SU-DHL-6 (cell line): ENCODE results near the gene IFNL1.

Experiments
- H2AFZ ChIP-seq: fragments of 200-600 bp; sonication (generic); 2 replicates; pipeline ENCODE4 v1.6.1; 2014; ENCODE audit warnings: low read depth, mild to moderate bottlenecking, moderate library complexity, mixed read lengths, antibody characterized with exemption, low read length; ENCODE audit not compliant: severe bottlenecking
- H3F3A ChIP-seq: fragments of 200-600 bp; shearing (Covaris generic); 2 replicates; pipeline ENCODE4 v1.6.0; 2016; ENCODE audit warnings: antibody characterized with exemption, mild to moderate bottlenecking; ENCODE audit not compliant: insufficient read depth
- H3K27ac ChIP-seq: fragments of 200-600 bp; sonication (generic); 2 replicates; pipeline ENCODE4 v1.5.1; 2016; ENCODE audit warnings: low read depth, mild to moderate bottlenecking, low read length, moderate library complexity, mixed read lengths
- H3K27me3 ChIP-seq: fragments of 200-600 bp; sonication (generic), shearing (Covaris generic); 2 replicates; pipeline ENCODE4 v1.6.0; 2014; ENCODE audit warnings: mild to moderate bottlenecking, low read length
- H3K36me3 ChIP-seq: fragments of 200-600 bp; sonication (generic); 2 replicates; pipeline ENCODE4 v1.6.1; 2014; ENCODE audit warnings: mild to moderate bottlenecking, low read length, mixed read lengths
- H3K4me2 ChIP-seq: fragments of 300-600, 200-600 bp; shearing (Covaris generic), sonication (generic); 2 replicates; pipeline ENCODE4 v1.6.0; 2014; ENCODE audit warnings: low read length, low read depth, mild to moderate bottlenecking; ENCODE audit not compliant: poor library complexity, severe bottlenecking
- H3K4me3 ChIP-seq: fragments of 200-600 bp; sonication (generic); 2 replicates; pipeline ENCODE4 v1.5.1; 2014; ENCODE audit warnings: antibody characterized with exemption, low read length, mild to moderate bottlenecking, mixed read lengths; ENCODE audit not compliant: insufficient read depth, poor library complexity, severe bottlenecking
- H3K79me2 ChIP-seq: fragments of 200-600 bp; sonication (generic); 2 replicates; pipeline ENCODE4 v1.6.1; 2014; ENCODE audit warnings: mild to moderate bottlenecking, low read length, moderate library complexity; ENCODE audit not compliant: insufficient read depth
- H3K9ac ChIP-seq: fragments of 200-600 bp; sonication (generic); 2 replicates; pipeline ENCODE4 v1.7.0; 2014; ENCODE audit warnings: mild to moderate bottlenecking, low read length
- H3K9me2 ChIP-seq: fragments of 200-600 bp; sonication (generic); replicated peaks from 2 replicates; pipeline ENCODE4 v1.6.1; 2014; ENCODE audit warnings: low read length; ENCODE audit not compliant: insufficient read depth
- H3K9me3 ChIP-seq: fragments of 200-600 bp; sonication (generic); 2 replicates; pipeline ENCODE4 v1.6.1; 2014; ENCODE audit warnings: low read length, mixed read lengths; ENCODE audit not compliant: insufficient read depth
- H4K20me1 ChIP-seq: fragments of 200-600 bp; sonication (generic); 2 replicates; pipeline ENCODE4 v1.6.1; 2014; ENCODE audit warnings: low read depth, mild to moderate bottlenecking, antibody characterized with exemption, low read length, moderate library complexity, mixed read lengths
- CTCF ChIP-seq: fragments of 200-600 bp; sonication (generic); IDR thresholded peaks from one replicate; pipeline ENCODE4 v1.5.1; 2017; ENCODE audit warnings: antibody characterized with exemption, mild to moderate bottlenecking, low read length, moderate library complexity; ENCODE audit not compliant: insufficient read depth, poor library complexity, severe bottlenecking
- EZH2phosphoT487 ChIP-seq: fragments of 200-600 bp; sonication (generic), shearing (Covaris generic); conservative IDR thresholded peaks from 2 replicates; pipeline ENCODE4 v1.6.1; 2018; ENCODE audit warnings: mild to moderate bottlenecking, antibody characterized with exemption, low read length, moderate library complexity, mixed read lengths

IFNL1 gene

GRCh38 chr19:39341719-39342604 lies 45.8 kb downstream of the IFNL1 start, which contains the start of gene SAMD4B:
TSS of gene SAMD4B (plus strand) at chr19:39342421. CDS start at chr19:39356894, 14,473 bp downstream.
- Histone ChIP-seq H3K9ac (peak within 1 kb of the TSS; percentile 87), H2AFZ (peak within 1 kb of the TSS; percentile 91), H3K79me2 (0 out of 2 replicates have a peak, but pooled peaks cover 12% of the 10 kb centered on the region), H3K4me3 (peak within 1 kb of the TSS; percentile 86), H3K9me3 (no peaks in the 10 kb centered on the region), H3K27ac (no peak within 1 kb of the TSS), H4K20me1 (no peaks in the 10 kb centered on the region), H3K36me3 (no peaks in the 10 kb centered on the region), H3F3A (0 out of 2 replicates have a peak, but pooled peaks cover 12% of the 10 kb centered on the region), H3K4me2 (peak within 1 kb of the TSS; percentile 83), H3K9me2 (no peaks in the 10 kb centered on the region), H3K27me3 (no peaks in the 10 kb centered on the region)
- no peak for TF ChIP-seq EZH2phosphoT487
- peak; percentile 32 for TF ChIP-seq CTCF

- Histone ChIP-seq H3K4me3 (peak overlapping the region; percentile 85), H3K9me3 (no peaks in the 10 kb centered on the region), H3K9me2 (no peaks in the 10 kb centered on the region), H3F3A (0 out of 2 replicates have a peak, but pooled peaks cover 6% of the 10 kb centered on the region), H3K36me3 (no peaks in the 10 kb centered on the region), H3K4me2 (peak overlapping the region; percentile 83), H2AFZ (no peak overlapping the region), H3K27ac (no peak overlapping the region), H3K27me3 (no peaks in the 10 kb centered on the region), H3K9ac (peak overlapping the region; percentile 87), H4K20me1 (no peaks in the 10 kb centered on the region), H3K79me2 (0 out of 2 replicates have a peak, but pooled peaks cover 15% of the 10 kb centered on the region)
- TF ChIP-seq CTCF (no peak), EZH2phosphoT487 (no peak)
Observed at GRCh38 chr19:39342647-39343305, 46.6 kb downstream of the IFNL1 start.

- TF ChIP-seq EZH2phosphoT487: no peak
- TF ChIP-seq CTCF: peak; percentile 15
- no peak overlapping the region for H2AFZ ChIP-seq
- no peaks in the 10 kb centered on the region for H3K9me3 ChIP-seq
- H4K20me1 ChIP-seq: no peaks in the 10 kb centered on the region
- no peaks in the 10 kb centered on the region for H3K9me2 ChIP-seq
- 0 out of 2 replicates have a peak, but pooled peaks cover 15% of the 10 kb centered on the region for H3K79me2 ChIP-seq
- H3K4me2 ChIP-seq: no peak overlapping the region
- no peak overlapping the region for H3K4me3 ChIP-seq
- H3K9ac ChIP-seq: no peak overlapping the region
- 0 out of 2 replicates have a peak, but pooled peaks cover 3% of the 10 kb centered on the region for H3F3A ChIP-seq
- H3K36me3 ChIP-seq: no peaks in the 10 kb centered on the region
- H3K27ac ChIP-seq: no peak overlapping the region
- no peaks in the 10 kb centered on the region for H3K27me3 ChIP-seq
Observed at GRCh38 chr19:39345956-39346355, 49.7 kb downstream of the IFNL1 start.
